Suppressor macrophage treated with lipopolysaccharide for 4 hours (primary cell): ENCODE measurements around the gene IRS1.
A peak's percentile ranks its signal among the peaks of the same experiment; 100 is the strongest.
"Not testable (repeated sequence)": the region's sequence is repeated elsewhere in the genome, so short reads cannot be mapped to it uniquely, and the experiment has no call there.

Experiments used
- DNase-seq: peaks from one replicate; pipeline ENCODE4 v3.0.0-alpha.2; 2020

The IRS1 gene, protein sequence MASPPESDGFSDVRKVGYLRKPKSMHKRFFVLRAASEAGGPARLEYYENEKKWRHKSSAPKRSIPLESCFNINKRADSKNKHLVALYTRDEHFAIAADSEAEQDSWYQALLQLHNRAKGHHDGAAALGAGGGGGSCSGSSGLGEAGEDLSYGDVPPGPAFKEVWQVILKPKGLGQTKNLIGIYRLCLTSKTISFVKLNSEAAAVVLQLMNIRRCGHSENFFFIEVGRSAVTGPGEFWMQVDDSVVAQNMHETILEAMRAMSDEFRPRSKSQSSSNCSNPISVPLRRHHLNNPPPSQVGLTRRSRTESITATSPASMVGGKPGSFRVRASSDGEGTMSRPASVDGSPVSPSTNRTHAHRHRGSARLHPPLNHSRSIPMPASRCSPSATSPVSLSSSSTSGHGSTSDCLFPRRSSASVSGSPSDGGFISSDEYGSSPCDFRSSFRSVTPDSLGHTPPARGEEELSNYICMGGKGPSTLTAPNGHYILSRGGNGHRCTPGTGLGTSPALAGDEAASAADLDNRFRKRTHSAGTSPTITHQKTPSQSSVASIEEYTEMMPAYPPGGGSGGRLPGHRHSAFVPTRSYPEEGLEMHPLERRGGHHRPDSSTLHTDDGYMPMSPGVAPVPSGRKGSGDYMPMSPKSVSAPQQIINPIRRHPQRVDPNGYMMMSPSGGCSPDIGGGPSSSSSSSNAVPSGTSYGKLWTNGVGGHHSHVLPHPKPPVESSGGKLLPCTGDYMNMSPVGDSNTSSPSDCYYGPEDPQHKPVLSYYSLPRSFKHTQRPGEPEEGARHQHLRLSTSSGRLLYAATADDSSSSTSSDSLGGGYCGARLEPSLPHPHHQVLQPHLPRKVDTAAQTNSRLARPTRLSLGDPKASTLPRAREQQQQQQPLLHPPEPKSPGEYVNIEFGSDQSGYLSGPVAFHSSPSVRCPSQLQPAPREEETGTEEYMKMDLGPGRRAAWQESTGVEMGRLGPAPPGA (N-terminal part only)

DNA sequence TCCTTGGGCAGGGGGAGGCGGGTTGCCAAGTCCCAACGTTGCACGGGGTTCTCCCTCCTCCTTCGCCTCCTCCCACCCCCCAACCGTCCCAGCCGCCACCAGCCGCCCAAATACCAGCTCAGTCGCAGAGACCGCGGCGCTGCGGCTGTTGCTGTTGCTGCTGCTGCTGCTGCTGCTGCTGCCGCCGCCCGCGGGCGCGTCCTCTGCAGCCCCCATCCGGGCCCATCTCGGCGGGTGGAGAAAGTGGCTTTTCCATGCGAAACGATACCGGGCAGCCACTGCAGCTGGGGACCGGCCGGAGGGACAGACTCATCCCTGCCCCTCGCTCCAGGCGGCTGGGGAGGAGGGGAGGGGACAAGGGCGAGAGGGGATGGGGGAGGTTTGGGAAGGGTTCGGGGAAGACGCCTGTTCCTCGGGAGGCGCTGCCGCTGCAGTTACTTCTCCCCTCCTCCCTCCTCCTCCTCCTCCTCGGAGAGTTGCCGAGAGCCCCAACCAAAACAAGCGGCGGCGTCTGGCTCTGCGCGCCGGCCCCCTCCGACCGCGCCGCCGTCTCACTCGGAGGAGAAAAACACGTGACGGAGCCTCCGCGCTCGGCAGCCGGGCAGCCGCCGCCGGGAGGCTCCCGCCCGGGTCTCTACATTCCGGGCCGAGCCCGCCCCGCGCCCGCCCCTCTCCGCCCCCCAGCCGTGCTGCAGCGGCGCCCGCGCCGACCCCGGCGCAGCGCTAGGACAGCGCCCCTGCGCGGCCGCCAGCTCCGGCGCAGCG is at the start of gene IRS1:
TSS of gene IRS1 (minus strand) at position 610 of the 765 bp plus-strand sequence. CDS start 1,082 bp downstream, outside the sequence.
- peak; percentile 48 for DNase-seq

DNA sequence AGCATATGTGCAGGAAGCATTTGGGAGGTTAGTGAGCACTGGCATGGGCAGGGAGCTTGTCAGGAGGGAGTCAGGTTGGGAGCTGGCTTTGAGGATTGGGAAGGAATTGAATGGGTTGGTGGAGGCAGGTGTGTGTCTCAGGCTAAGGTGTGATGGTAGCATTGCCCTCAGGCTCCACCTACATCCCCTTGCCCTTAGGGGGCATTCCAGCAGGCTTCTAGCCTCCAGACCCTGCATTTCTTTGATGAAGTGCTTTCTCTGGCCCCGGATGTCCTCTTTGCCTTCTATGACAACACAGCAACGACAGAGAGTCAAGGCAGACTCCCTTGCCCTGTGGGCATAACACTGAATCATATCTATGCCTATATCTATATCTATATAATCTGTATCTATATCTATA is 49.7 kb upstream of the IRS1 start:
- DNase-seq = no peak

DNA sequence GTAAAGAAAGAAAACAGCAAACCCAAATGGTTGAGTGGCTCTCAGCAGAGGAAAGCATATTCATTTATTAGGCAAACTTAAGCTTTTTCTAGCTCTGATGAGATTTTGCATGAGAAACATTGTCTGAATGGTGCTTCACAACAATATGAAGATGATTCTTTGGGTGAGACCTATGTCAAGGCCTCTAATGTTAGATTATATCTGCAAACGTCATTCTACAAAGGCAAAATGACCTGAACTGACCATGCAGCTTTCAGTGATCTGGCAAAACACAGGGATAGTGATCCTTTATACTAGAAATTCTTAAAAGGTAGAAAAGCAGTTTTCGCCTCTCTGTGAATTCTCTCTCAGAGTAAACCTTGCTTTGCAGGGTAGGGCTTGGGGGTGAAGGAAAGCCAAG is 47.9 kb upstream of the IRS1 start:
- no peak for DNase-seq

DNA sequence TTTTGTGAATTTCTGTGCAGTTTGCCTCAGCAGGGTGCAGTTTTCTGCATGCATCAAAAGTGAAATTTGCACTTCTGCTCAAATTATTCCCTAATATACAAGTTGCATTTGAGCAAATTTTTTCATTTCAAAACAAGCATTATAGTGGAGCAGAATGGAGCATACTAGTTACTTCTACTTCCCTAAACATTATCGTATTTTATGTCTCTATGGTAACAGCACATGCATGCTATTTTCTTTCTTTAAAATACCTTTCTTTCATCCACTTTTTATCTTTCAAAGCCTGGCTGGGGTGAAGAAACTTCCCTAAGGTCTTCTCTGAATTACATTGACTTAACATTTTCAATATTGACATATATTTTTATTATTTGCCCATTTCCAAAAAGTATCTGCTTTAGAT is 47.5 kb upstream of the IRS1 start:
- DNase-seq = no peak

DNA sequence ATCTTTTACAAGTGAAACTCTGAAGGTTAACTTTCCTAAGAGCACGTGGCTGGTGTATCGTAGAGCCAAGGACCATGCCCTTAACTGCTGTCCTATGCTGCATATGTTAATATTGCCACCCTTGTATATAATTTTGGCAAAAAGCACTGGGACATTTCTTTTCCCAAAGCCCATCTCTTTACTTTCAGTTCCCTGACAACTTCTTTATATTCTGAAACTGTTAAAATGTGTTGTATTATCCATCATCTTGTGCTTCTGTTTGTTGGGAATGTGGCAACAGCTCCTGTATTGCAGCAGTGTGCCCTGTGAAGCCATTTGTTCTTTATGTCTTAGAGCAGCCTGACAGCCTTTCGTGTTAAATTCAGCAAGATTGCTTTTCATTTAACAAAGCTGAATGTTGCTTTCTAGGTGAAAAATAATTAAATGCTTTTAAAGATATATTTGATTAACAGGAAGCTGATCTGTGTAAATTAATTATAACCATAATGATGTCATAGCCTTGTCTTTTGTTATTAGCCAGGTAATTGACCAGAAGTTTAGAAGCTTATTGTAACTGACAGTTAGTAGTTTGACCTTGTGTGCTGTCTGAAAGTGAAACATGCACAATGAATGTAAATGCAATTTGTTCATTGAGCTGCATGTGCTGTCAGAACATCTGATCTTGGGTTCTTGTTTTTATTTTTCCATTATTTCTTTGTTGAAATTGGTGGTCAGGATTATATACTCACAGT is 45.9 kb upstream of the IRS1 start:
- peak; percentile 9 for DNase-seq

DNA sequence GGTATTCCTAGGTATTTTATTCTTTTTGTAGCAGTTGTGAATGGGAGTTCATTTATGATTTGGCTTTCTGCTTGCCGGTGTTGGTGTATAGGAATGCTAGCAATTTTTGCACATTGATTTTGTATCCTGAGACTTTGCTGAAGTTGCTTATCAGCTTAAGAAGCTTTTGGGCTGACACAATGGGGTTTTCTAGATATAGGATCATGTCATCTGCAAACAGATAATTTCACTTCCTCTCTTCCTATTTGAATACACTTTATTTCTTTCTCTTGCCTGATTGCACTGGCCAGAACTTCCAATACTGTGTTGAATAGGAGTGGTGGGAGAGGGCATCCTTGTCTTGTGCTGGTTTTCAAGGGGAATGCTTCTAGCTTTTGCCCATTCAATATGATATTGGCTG is 43.4 kb upstream of the IRS1 start:
- peak; percentile 6 for DNase-seq

DNA sequence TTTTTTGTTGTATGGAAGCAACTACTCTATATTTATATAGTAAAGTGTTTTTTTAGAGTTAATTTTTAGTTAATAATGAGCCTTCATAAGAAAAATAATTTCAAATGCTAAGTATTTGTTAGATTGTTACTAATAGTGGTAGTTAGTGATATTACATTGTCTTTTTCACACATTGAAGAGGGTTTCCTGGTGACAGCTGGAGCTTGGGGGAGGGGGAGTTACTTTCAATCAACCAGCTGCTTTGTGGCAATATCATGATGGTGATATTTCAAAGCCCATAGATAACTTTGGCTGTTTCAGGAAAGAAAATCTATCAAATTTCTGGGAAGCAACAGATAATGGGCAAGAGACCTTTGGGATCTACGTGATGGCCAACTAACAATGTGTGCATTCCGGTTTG is 40.3 kb upstream of the IRS1 start:
- DNase-seq = no peak

DNA sequence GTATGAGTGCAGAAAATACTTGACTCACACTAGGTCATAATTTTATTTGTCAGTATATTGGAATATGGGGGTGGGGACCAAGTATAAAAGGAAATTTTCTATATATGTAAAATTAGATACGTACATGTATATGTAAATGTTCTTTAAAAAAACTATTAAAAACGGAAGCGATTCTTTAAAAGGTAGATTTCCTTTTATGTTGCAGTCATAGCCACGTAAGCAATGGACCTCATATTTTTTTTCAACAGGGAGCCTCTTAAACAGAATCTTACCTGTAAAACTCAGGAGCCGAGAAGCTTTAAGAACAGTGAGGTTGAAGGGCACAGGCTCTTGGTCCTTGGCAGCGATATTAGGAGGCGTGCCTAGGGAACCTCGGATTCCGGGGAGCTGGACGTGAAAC is 39.5 kb upstream of the IRS1 start:
- no peak for DNase-seq

DNA sequence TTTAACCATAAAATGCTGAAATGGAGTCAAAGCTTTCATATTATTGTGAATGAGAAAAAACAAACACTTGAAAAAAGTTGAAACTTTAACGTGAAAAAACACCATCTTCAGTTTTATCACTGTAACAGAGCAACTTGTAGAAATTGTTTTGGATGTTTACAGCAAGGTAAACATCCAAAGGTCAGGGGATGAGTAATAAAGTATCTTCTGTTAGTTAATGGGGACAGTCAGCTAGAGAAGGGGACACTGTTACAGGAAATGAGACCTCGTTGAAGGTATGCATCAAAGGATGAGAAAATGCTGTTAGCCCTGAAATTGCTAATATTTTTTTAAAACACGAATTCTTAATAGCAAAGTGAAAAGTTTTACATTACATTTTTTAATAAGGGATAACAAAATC is 39.1 kb upstream of the IRS1 start:
- no peak for DNase-seq

DNA sequence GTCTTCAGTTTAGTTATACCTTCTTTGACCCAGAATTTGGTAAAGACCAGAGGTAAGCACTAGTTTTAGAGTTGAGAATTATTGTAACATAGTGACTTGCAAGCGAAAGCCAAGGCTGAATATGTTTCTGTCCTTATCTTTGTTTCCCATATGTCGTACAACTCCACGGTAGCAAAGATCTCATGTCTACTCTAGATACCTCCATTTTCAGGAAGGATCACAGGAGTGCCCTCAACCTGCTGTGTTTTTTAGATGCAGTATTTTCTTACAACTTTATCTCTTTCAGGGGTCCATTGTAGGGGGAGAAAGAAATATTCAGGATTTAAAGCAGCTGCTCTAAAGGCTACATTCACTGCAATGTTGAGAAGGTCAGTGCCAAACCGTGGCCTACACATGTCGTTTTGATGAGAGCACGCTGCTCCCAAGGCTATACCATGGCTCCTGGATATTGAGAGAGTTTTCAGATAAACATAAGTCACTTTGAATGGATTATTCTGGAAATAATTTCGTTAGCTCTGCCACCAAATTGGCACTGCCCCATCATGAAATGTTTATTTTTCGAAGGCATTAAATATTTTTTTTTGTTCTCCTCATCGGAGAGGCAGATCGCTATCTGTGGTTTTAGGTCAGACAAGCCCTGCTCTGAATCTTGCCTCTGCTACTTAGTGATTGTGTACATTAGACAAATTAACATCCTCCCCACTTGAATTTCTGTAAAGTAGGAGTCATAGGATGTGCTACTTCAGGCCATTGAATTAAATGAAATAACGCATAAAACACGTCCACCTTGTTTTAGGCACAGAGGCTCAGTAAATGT is 38.4 kb upstream of the IRS1 start:
- DNase-seq = no peak

DNA sequence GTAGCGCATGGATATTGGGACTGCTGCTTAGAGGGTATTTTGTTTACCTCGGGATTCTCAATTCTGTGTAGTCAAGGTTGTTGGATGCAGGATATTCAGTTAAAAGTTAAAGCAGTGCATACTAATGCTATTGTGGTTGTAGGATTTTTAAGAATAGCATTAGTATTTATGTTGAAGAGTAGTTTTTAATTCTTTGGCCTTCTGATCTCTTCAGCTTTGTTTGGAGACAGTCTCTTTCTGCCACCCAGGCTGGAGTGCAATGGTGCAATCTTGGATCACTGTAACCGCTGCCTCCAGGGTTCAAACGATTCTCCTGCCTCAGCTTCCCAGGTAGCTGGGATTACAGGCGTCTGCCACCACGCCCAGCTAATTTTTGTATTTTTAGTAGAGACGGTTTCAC is 37.7 kb upstream of the IRS1 start:
- DNase-seq = no peak

DNA sequence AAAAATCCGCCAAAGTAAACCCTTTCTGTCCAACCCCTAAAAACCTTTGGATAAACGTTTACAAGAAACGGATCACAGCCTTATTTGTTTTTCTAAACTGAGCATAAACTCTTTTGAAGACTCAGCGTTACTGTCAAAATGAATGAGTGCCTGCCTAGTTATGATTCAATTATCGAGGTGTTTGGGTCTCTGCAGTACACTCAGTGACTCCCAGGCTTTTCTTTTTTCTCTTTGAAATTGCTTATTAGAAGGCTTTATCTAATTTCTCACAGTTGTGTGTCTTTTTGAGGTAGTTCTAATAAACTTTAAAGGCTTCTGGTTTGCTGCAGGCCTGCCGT is 36.9 kb upstream of the IRS1 start:
- no peak for DNase-seq

DNA sequence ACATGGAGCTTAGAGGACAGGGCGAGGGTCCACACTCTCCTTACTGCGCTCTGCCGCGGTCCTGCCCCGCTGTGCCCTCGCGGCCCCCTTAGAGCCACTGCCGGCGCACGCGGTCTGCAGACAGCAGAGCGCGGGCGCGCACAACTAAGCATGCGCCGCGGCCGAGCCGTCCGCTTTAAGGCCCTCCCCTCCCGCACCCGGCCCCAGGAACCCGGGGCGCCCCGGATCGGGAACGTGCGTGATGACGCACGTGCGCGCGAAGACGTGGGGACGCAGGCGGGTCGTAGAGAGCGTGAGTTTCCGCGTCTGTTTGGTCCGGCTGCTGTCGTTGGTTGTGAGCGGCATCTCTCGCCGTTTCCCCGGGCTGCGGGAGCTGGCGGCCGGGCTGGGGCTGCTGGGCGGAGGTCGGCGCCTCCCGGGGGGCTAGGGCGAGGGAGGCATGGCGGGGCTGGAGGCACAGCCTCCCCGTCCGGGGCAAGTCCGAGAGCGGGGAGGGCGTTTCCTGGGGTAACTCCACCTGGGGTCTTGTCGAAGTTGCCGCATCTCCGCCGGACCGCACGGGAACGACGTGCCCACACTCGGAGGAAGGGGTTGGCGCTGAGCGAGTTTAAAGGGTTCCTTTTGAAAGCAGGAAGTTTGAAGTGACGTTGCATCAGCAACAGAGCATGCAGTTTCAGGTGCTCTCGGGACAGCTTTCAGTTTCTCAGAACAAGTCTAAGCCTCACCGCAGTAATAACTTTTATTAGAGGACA is 36.4 kb upstream of the IRS1 start, which contains the start of gene RHBDD1:
TSS of gene RHBDD1 (plus strand) at position 259 of the 752 bp plus-strand sequence. CDS start 28,640 bp downstream, outside the sequence.
- peak; percentile 96 for DNase-seq

DNA sequence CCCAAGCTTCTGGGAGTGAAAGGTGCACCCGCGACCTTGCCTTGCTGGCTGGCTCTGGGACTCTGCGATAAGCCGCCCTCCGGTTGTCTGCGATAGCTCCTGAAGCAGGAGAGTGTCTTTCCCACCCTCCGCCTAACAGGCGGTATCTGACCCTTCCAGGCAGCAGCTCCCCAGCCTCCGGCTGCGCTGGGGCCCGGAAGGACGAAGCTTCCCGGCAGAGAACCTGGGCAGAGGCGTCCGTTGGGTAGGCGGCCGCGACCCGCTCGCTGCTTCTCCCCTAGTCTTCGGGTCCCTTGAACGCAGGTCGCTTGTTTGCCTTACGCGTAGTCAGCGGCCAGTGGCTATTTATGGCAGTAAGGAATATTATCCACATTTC is 35.8 kb upstream of the IRS1 start:
- DNase-seq = peak; percentile 19

DNA sequence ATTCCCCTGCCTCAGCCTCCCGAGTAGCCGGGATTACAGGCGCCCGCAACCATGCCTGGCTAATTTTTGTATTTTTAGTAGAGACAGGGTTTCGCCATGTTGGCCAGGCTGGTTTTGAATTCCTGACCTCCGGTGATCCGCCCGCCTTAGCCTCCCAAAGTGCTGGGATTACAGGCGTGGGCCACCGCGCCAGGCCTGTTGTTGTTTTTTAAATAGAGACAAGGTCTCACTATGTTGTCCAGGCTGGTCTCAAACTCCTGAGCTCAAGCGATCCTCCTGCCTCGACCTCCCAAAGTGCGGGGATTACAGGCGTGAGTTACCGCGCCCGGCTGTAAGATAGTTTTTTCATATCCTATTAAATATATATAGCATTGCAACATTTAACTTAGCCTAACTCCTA is 35.3 kb upstream of the IRS1 start:
- not testable (repeated sequence) for DNase-seq

DNA sequence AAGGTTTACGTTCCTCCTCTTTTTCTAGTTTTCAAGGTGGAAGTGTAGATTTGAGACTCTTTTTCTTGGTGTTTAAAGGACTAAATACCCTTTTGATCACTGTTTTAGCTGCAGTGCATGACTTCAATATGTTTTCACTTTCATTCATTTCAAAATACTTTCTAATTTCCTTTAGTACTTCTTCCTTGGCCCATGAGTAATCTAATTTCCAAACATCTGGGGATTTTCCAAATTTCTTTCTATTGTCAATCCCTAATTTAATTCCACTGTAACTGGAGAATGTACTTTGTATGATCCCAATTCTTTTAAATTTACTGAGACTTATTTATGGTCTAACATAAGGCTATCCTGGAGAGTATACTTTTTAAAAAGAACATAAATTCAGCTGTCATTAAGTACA is 32.4 kb upstream of the IRS1 start:
- peak; percentile 44 for DNase-seq

DNA sequence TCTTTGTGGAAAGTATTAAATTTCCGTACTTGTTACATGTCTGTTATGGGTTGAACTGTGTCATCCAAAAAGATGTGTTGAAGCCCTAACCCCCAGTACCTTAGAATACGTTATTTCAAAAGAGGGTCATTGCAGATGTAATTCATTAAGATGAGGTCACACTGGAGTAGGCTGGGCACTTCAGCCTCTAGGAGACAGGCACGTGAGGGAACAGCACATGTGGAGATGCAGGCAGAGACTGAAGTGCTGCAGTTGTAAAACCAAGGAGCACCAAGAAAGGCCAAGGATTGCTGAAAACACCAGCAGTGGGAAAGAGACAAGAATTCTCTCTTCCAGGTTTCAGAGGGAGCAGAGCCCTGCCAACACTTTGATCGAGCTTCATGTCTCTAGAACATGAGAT is 31.6 kb upstream of the IRS1 start:
- DNase-seq = no peak

DNA sequence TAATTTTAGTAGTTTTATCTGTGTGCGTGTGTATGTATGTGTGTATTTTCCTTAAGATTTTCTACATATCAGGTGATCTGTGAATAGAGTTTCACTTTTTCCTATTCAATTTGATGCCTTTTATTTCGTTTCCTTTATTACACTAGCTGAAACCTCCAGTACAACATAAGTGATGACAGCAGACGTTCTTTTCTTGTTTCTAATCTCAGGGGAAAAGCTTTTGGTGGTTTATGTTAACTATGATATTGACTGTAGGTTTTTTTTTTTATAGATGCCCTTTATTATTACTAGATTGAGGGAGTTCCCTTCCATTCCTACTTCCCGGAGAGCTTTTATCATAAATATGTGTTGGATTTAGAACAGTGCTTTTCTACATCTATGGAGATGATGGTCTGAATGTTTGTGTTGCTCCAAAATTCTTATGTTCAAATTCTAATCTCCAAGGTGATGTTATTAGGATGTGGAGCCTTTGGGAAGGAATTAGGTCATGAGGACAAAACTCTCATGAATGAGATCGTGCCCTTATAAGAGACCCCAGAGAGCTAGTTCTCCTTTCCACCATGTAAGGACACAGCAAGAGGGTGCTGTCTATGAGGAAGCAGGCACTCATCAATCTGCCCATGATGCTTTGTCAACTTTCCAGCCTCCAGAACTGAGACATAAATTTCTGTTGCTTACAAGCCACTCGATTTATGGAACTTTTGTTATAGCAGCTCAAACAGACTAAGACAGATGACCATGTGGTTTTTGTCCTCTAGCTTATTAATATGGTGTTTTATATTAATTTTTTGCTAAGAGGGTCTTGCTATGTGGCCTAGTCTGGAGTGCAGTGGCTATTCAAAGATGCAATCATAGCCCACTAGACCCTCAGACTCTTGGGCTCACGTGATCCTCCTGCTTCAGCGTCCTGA is 30.4 kb upstream of the IRS1 start:
- peak; percentile 10 for DNase-seq

DNA sequence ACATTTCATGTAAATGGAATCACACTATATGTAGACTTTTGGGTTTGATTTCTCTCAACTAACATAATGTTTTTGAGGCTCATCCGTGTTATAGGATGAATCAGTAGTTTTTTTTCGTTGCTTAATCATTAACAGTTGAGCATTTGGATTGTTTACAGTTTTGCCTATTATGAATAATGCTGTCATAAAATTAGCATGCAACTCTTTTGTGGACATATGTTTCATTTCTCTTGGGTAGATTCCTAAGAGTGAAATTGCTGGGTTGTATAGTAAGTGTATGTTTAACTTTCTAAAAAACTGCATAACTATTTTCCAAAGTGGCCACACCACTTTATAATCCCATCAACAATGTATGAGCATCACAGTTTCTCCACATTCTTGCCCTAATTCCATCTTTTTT is 28.6 kb upstream of the IRS1 start:
- no peak for DNase-seq

DNA sequence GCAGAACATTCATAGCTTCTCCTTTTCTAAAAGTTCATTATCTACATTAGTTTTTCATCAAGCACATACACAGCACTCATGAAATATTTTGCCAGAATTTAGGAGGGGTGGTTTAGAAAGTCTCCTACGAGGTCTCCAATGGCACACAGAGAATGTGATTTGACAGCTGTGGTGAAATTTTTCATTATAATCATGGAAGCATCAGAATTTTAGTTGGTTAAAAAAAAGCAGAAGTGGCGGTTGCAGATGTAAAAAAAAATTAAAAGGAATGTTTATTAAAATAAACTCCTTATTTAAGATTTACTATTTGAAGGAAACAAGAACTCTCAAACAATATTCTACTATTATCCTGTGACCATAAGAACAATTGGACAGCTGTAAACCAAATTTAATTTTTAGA is 25.4 kb upstream of the IRS1 start:
- no peak for DNase-seq
